GM12874 (cell line): ENCODE results near the gene EGLN3.

ENCODE experiments used
- CTCF ChIP-seq: IDR thresholded peaks from 2 replicates; pipeline ENCODE4 v1.5.1; 2011; ENCODE audit warnings: low read depth, mild to moderate bottlenecking, control low read depth, low read length, moderate library complexity; ENCODE audit not compliant: insufficient read depth

Gene EGLN3

GRCh38 chr14:33904609-33905008 is 46.3 kb downstream of the EGLN3 start:
- no peak for TF ChIP-seq CTCF

- no peak for TF ChIP-seq CTCF
Observed at GRCh38 chr14:33903369-33903768, 47.5 kb downstream of the EGLN3 start.

- TF ChIP-seq CTCF = no peak
Observed at GRCh38 chr14:33902363-33902762, 48.5 kb downstream of the EGLN3 start.

GRCh38 chr14:33901426-33902155 is 49.3 kb downstream of the EGLN3 start:
- TF ChIP-seq CTCF = no peak

GRCh38 chr14:33900706-33901105 is 50.2 kb downstream of the EGLN3 start:
- no peak for TF ChIP-seq CTCF

- TF ChIP-seq CTCF = no peak
Observed at GRCh38 chr14:33899723-33900341, 51.0 kb downstream of the EGLN3 start.

- TF ChIP-seq CTCF = no peak
Observed at GRCh38 chr14:33897878-33898535, 52.9 kb downstream of the EGLN3 start.
